Lower leg skin (tissue), 3 donors: ENCODE measurements around the gene PIP5K1B.

Source experiments
- CTCF ChIP-seq, 3 donors: fragments of 450-650 bp; IDR thresholded peaks; one replicate each; pipeline ENCODE4 v1.5.1; 2016; ENCODE audit warnings: antibody characterized with exemption in 3 of 3, mild to moderate bottlenecking in 3 of 3, moderate library complexity in 2 of 3
- POLR2A ChIP-seq, 2 donors: fragments of 450-650 bp; IDR thresholded peaks; one replicate each; pipeline ENCODE4 v1.6.1; 2016 to 2017; ENCODE audit warnings: antibody characterized with exemption in 2 of 2, mild to moderate bottlenecking in 1 of 2, moderate library complexity in 1 of 2

GRCh38 chr9:69020301-69021145 is 315.5 kb downstream of the PIP5K1B start:
- TF ChIP-seq CTCF (IDR thresholded peaks at IDR 0.05) (no peak), POLR2A (IDR thresholded peaks at IDR 0.05) (no peak)
